ENCODE data around the gene C16orf87.
"Not testable (repeated sequence)": the region's sequence is repeated elsewhere in the genome, so short reads cannot be mapped to it uniquely, and the experiment has no call there.

The C16orf87 gene

GRCh38 chr16:46830902-46831647, at the start of gene C16orf87:
C16orf87 (minus strand) TSS chr16:46831180; CDS start chr16:46831149, 31 bp downstream.
- peak; percentile 80 to 83 (median 82) for DNase-seq (ENCODE audit: low read depth in 3 of 3, low spot score in 1 of 3)

- no peak for DNase-seq (ENCODE audit: low read depth in 3 of 3, low spot score in 1 of 3)
These were observed 44.3 kb upstream of the C16orf87 start for GRCh38 chr16:46875243-46875642.

GRCh38 chr16:46873201-46873600, 42.2 kb upstream of the C16orf87 start:
- DNase-seq (ENCODE audit: low read depth in 3 of 3, low spot score in 1 of 3), result no peak

- no peak for DNase-seq (ENCODE audit: low read depth in 3 of 3, low spot score in 1 of 3)
These were observed 40.6 kb upstream of the C16orf87 start for GRCh38 chr16:46871597-46871996.

- DNase-seq (ENCODE audit: low read depth in 3 of 3, low spot score in 1 of 3), result not testable (repeated sequence)
These were observed 37.9 kb upstream of the C16orf87 start for GRCh38 chr16:46868891-46869290.

GRCh38 chr16:46867486-46867885, 36.5 kb upstream of the C16orf87 start:
- not testable (repeated sequence) for DNase-seq (ENCODE audit: low read depth in 3 of 3, low spot score in 1 of 3)

- no peak for DNase-seq (ENCODE audit: low read depth in 3 of 3, low spot score in 1 of 3)
These were observed 35.3 kb upstream of the C16orf87 start for GRCh38 chr16:46866286-46866685.

- no peak for DNase-seq (ENCODE audit: low read depth in 3 of 3, low spot score in 1 of 3)
These were observed 31.8 kb upstream of the C16orf87 start for GRCh38 chr16:46862555-46863447.

GRCh38 chr16:46859719-46860152, 28.8 kb upstream of the C16orf87 start:
- DNase-seq (ENCODE audit: low read depth in 3 of 3, low spot score in 1 of 3), result no peak

- DNase-seq (ENCODE audit: low read depth in 3 of 3, low spot score in 1 of 3), result no peak
These were observed 27.2 kb upstream of the C16orf87 start for GRCh38 chr16:46858151-46858550.

- DNase-seq (ENCODE audit: low read depth in 3 of 3, low spot score in 1 of 3), result no peak
These were observed 26.5 kb upstream of the C16orf87 start for GRCh38 chr16:46857368-46857945.

- DNase-seq (ENCODE audit: low read depth in 3 of 3, low spot score in 1 of 3), result no peak
These were observed 24.4 kb upstream of the C16orf87 start for GRCh38 chr16:46855389-46855788.

- no peak for DNase-seq (ENCODE audit: low read depth in 3 of 3, low spot score in 1 of 3)
These were observed 23.9 kb upstream of the C16orf87 start for GRCh38 chr16:46854846-46855245.

GRCh38 chr16:46853713-46854443, 22.9 kb upstream of the C16orf87 start:
- DNase-seq (ENCODE audit: low read depth in 3 of 3, low spot score in 1 of 3), result peak in 2 of 3 donors; percentile 7 to 47

- no peak for DNase-seq (ENCODE audit: low read depth in 3 of 3, low spot score in 1 of 3)
These were observed 21.1 kb upstream of the C16orf87 start for GRCh38 chr16:46852130-46852529.

GRCh38 chr16:46850619-46851555, 19.9 kb upstream of the C16orf87 start:
- DNase-seq (ENCODE audit: low read depth in 3 of 3, low spot score in 1 of 3), result no peak

- no peak for DNase-seq (ENCODE audit: low read depth in 3 of 3, low spot score in 1 of 3)
These were observed 18.1 kb upstream of the C16orf87 start for GRCh38 chr16:46848768-46849764.

GRCh38 chr16:46845952-46846351, 15.0 kb upstream of the C16orf87 start:
- no peak for DNase-seq (ENCODE audit: low read depth in 3 of 3, low spot score in 1 of 3)

GRCh38 chr16:46844771-46845170, 13.8 kb upstream of the C16orf87 start:
- DNase-seq (ENCODE audit: low read depth in 3 of 3, low spot score in 1 of 3), result no peak
